Kidney tubule cell (primary cell): ENCODE results near the gene SIAH3.

Experiments used
- DNase-seq: peaks from one replicate; pipeline ENCODE4 v3.0.0-alpha.2; 2018; ENCODE audit warnings: low spot score

SIAH3 gene

GRCh38 chr13:45733361-45733760, 118.2 kb downstream of the SIAH3 start:
- no peak for DNase-seq

GRCh38 chr13:45732916-45733315, 118.6 kb downstream of the SIAH3 start:
- DNase-seq: no peak

- no peak for DNase-seq
Observed at GRCh38 chr13:45731455-45731854, 120.1 kb downstream of the SIAH3 start.

DNA sequence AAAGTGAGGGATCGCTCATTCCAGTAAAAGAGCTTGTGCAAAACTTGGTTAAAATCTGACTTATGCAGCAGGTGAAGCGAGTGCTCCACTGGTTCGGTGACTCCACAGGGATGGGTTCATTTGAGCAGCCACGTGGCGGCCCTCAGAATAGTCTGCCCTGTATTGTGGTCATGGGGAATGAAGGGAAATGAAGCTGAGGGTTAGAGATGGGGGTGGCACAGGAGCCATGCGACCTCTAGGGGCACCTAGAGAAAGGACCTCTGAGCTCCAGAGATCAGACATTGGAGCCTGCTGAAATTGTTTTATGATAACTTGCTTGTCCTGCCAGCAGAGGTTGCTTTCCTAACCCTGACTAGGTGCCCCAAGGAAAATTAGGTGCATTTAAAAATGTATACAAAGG, 122.8 kb downstream of the SIAH3 start:
- DNase-seq: peak; percentile 22
